ENCODE data around the gene XPO5. TPM values are rescaled to one million over a fixed set of nuclear protein-coding genes. Genes with fewer than 3 reads are reported as not detected.

XPO5 gene
- total RNA-seq, 1 experiment from 2014 or later: 114 TPM

DNA sequence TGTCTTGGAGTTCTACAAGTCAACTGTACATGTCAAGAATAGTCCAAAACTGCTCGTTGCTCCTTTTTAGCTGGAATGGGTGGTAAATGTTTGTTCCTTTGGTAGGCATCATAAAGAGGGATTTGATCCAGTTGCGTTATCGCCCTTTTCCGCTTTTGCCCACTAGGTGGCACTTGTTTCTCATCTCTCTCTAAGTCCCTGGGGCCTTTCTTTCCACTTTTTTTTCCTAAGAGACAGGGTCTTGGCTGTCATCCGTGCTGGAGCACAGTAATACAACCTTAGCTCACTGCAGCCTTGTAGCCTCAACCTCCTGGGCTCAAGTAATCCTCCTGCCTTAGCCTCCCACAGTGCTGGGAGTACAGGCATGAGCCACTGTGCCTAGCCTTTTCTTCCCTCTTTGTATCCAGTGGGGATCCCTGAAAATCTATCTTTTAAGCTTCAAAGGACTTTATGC, 32.5 kb upstream of the XPO5 start:
- Mint-ChIP-seq H3K27me3 (ENCODE audit: low read depth) (no peaks in the 10 kb centered on the region), H3K36me3 (ENCODE audit: insufficient read depth in 1 of 3, low read depth in 3 of 3) (peaks cover 0 to 44% (median 22%) of the 10 kb centered on the region in 3 experiments; a peak in 4 of 7 replicates), H3K4me3 (no peak overlapping the region), H3K9me3 (no peaks in the 10 kb centered on the region), H3K27ac (no peak overlapping the region), H3K4me1 (no peaks in the 10 kb centered on the region)
- Histone ChIP-seq H3K79me2 (ENCODE audit: insufficient read depth, low read length) (no peaks in the 10 kb centered on the region), H3K56ac (ENCODE audit: insufficient read length, low read depth, low read length) (no peak overlapping the region), H4K8ac (replicated peaks; ENCODE audit: insufficient read length, low read depth, low read length) (no peak overlapping the region), H2BK20ac (ENCODE audit: low read depth, low read length, poor library complexity, severe bottlenecking) (no peak overlapping the region), H4K20me1 (ENCODE audit: control insufficient read depth, insufficient read depth, insufficient read length) (no peaks in the 10 kb centered on the region), H3K27me3 (ENCODE audit: insufficient read depth, low read length) (no peaks in the 10 kb centered on the region), H3K9me3 (ENCODE audit: control insufficient read depth, low read depth, low read length) (no peaks in the 10 kb centered on the region), H2AFZ (ENCODE audit: low read length) (no peak overlapping the region), H3K18ac (ENCODE audit: insufficient read length, low read depth, low read length) (no peak overlapping the region), H3K4me2 (ENCODE audit: insufficient read depth, insufficient read length, low read length) (no peak overlapping the region), H4K5ac (ENCODE audit: insufficient read length, low read depth, low read length) (no peak overlapping the region), H3K9ac (ENCODE audit: extremely low read depth, insufficient read length, low read length) (no peak overlapping the region), H2BK12ac (ENCODE audit: insufficient read length, low read depth, low read length) (no peak overlapping the region), H3K79me1 (ENCODE audit: insufficient read depth, low read depth, low read length, poor library complexity, severe bottlenecking) (no peaks in the 10 kb centered on the region), H2AK5ac (ENCODE audit: insufficient read length, low read length) (no peak overlapping the region), H4K91ac (ENCODE audit: insufficient read length, low read depth, low read length) (no peak overlapping the region), H3K4ac (ENCODE audit: low read depth, low read length) (no peak overlapping the region), H3K4me1 (ENCODE audit: insufficient read depth, low read length) (no peaks in the 10 kb centered on the region), H2BK120ac (ENCODE audit: low read depth, low read length, poor library complexity, severe bottlenecking) (no peak overlapping the region), H3K27ac (ENCODE audit: insufficient read length, low read depth, low read length) (no peak overlapping the region), H2BK5ac (ENCODE audit: insufficient read length, low read length) (no peak overlapping the region), H3T11ph (ENCODE audit: low read length) (no peak overlapping the region), H3K23me2 (ENCODE audit: insufficient read length, low read depth, low read length, poor library complexity, severe bottlenecking) (no peaks in the 10 kb centered on the region), H3K14ac (ENCODE audit: insufficient read depth, low read length) (no peak overlapping the region), H3K23ac (ENCODE audit: insufficient read length, low read depth, low read length) (no peak overlapping the region), H2BK15ac (ENCODE audit: low read depth, low read length) (no peak overlapping the region)
- TF ChIP-seq CTCF (conservative IDR thresholded peaks at IDR 0.05): peak; percentile 91
- peak; percentile 65 for DNase-seq
- no CpG with 5 or more reads among the region's 5 CpGs for WGBS (ENCODE audit: extremely low coverage, insufficient read length, low lambda C conversion rate)
